Heart left ventricle (tissue), 16 donors: ENCODE data around the gene ARHGAP10. TPM values are rescaled to one million over a fixed set of nuclear protein-coding genes. Genes with fewer than 3 reads are reported as not detected.

Experiments used
- ATAC-seq, 4 donors: fragments of 200-7000 bp; cut with Tn5 transposase; one replicate each; pipeline ENCODE4 v1.9.1; 2020 to 2022; ENCODE audit warnings: moderate library complexity in 4 of 4, mild to moderate bottlenecking in 3 of 4, moderate number of reproducible peaks in 1 of 4
- DNase-seq, 5 donors: peaks; one replicate each; pipeline ENCODE4 v3.0.0-alpha.2; 2020
- H3K27ac ChIP-seq, 12 donors: fragments of 200-600 bp; sonication (generic) in 4 of 12; one replicate each; pipeline versions ENCODE4 v1.5.0 to v1.8.0; 2016 to 2022; ENCODE audit warnings: mild to moderate bottlenecking in 2 of 12
- H3K27me3 ChIP-seq, 9 donors: fragments of 200-600 bp; sonication (generic) in 2 of 9; one replicate each; pipeline versions ENCODE4 v1.5.1 to v1.8.0; 2016 to 2022; ENCODE audit warnings: mild to moderate bottlenecking in 3 of 9
- H3K36me3 ChIP-seq, 9 donors: fragments of 200-600 bp; sonication (generic) in 2 of 9; one replicate each; pipeline versions ENCODE4 v1.5.0 to v1.8.0; 2018 to 2022; ENCODE audit warnings: mild to moderate bottlenecking in 2 of 9
- H3K4me1 ChIP-seq, 12 donors: fragments of 200-600 bp; sonication (generic) in 4 of 12; one replicate each; pipeline versions ENCODE4 v1.5.0 to v1.8.0; 2016 to 2022; ENCODE audit warnings: mild to moderate bottlenecking in 3 of 12
- H3K4me3 ChIP-seq, 12 donors: fragments of 200-600 bp; sonication (generic) in 4 of 12; one replicate each; pipeline versions ENCODE4 v1.5.0 to v1.8.0; 2017 to 2022; ENCODE audit warnings: mild to moderate bottlenecking in 9 of 12, moderate library complexity in 4 of 12
- H3K9me3 ChIP-seq, 12 donors: fragments of 200-600 bp; sonication (generic) in 4 of 12; one replicate each; pipeline versions ENCODE4 v1.5.0 to v1.8.0; 2016 to 2022; ENCODE audit warnings: mild to moderate bottlenecking in 1 of 12
- CTCF ChIP-seq, 12 donors: fragments of 200-600 bp; sonication (generic) in 4 of 12; IDR thresholded peaks; one replicate each; pipeline versions ENCODE4 v1.5.0 to v1.8.0; 2018 to 2022; ENCODE audit warnings: antibody characterized with exemption in 12 of 12, mild to moderate bottlenecking in 5 of 12
- POLR2A ChIP-seq, 2 donors: fragments of 450-650 bp; IDR thresholded peaks; one replicate each; pipeline ENCODE4 v1.6.1; 2017; ENCODE audit warnings: antibody characterized with exemption in 2 of 2, mild to moderate bottlenecking in 2 of 2, moderate library complexity in 2 of 2
- WGBS, 4 donors: extraction: QIAGEN DNeasy Blood & Tissue Kit in 2 of 4; methylation state at CpG; one replicate each; pipeline versions ENCODE4 v1.1.5 to v1.1.7; 2013 to 2018; 5-methylcytosine and 5-hydroxymethylcytosine counted together
- intact Hi-C, 10 donors: fragments of 100-400 bp; cut with DNase I; formaldehyde crosslinking; loops; one replicate each; pipeline versions ENCODE4 v1.11.1 to v1.14.2; 2022
- polyA plus RNA-seq, 2 donors: library from polyadenylated mRNA; stranded (reverse); fragments of 200-250 nt; gene quantifications; one replicate each; pipeline ENCODE4 v1.2.3, GENCODE V29; 2013
- total RNA-seq, 9 donors: library from RNA; depleted of rRNA in 2 of 9; stranded (reverse); fragments of >200 nt in 2 of 9; fragmentation: NEBNext Ultra II Directional in 3 of 9; extraction: Animal tissue kit (Norgen Biotek cat#: 25700) in 3 of 9; gene quantifications; one replicate each; pipeline versions ENCODE4 v1.1.0 to v1.2.4, GENCODE V29; 2016 to 2023
- donor health status: ischemic (EF 13 %, LVEDD 7.1; RV severe dilation, severe dysfunction).
- donor health status: healthy with polysubstance abuse.
- donor health status: DM: no; HTN: yes; CAD: no.
- donor health status: DM: no; HTN: no; CAD: no.
- donor health status: ischemic (EF 25% LVEDD 6.9; RV normal size, moderate dysfunction).
- donor health status: ischemic (EF 25% LVEDD 5.7; RV mildly dilated, moderate dysfunction).
- donor health status: healthy.
- donor health status: DM: yes; HTN: yes; CAD: no.
- donor health status: ischemic (EF 35%, LVEDD 5.7; RV mildly dilated, moderate dysfunction).
- donor health status: nonischemic (EF 11% LVEDD 7.7; RV severe dilation, severe dysfunction).
- donor health status: DM: yes; HTN: yes; CAD: no.
- donor health status: PGD.
- donor health status: ischemic (EF 29% LVEDD 5.4; RV normal size, mild dysfunction).
- donor health status: nonischemic (EF 23%, LVEDD 6.1; RV moderate dilation, normal function).

ARHGAP10 gene
- total and polyA plus RNA-seq, 11 donors, result 30.6 to 73.7 (median 51.7) TPM

GRCh38 chr4:147733716-147734344 lies 1.9 kb downstream of the ARHGAP10 start:
- intact Hi-C loops, result loop anchor here in 8 of 10 donors (5.0 to 10.0 kb wide), 12 partner anchors 38 to 133 kb away; no protein-coding TSS in a partner anchor
- DNase-seq, result peak in 4 of 5 donors; percentile 38 to 60 (median 42)
- Histone ChIP-seq H3K4me1 (peaks cover 0 to 56% (median 39%) of the 10 kb centered on the region in 12 donors), H3K9me3 (no peaks in the 10 kb centered on the region), H3K4me3 (peak overlapping the region; percentile 67 to 97 (median 86)), H3K27ac (peak overlapping the region; percentile 83 to 96 (median 93)), H3K36me3 (no peaks in the 10 kb centered on the region), H3K27me3 (no peaks in the 10 kb centered on the region)
- ATAC-seq, result peak; percentile 45 to 76 (median 72)
- no peak for TF ChIP-seq CTCF (IDR thresholded peaks at IDR 0.05)
- 26 to 52% (median 35%) methylated on average over 5 of the region's 5 CpGs for WGBS, 4 donors

- no peaks in the 10 kb centered on the region for H3K36me3 ChIP-seq
- no peaks in the 10 kb centered on the region for H3K27me3 ChIP-seq
- TF ChIP-seq POLR2A (IDR thresholded peaks at IDR 0.05) (no peak), CTCF (IDR thresholded peaks at IDR 0.05) (no peak)
- intact Hi-C loops, result loop anchor here in 8 of 10 donors (5.0 to 10.0 kb wide), 12 partner anchors 38 to 133 kb away; no protein-coding TSS in a partner anchor
- no peaks in the 10 kb centered on the region for H3K9me3 ChIP-seq
- ATAC-seq (no peak), DNase-seq (no peak)
- 40 to 58% (median 49%) methylated on average over 3 of the region's 3 CpGs for WGBS, 4 donors
- H3K27ac ChIP-seq, result peak overlapping the region; percentile 83 to 96 (median 93)
- peaks cover 0 to 63% (median 40%) of the 10 kb centered on the region in 12 donors for H3K4me1 ChIP-seq
- H3K4me3 ChIP-seq, result peak overlapping the region in 11 of 12 donors; percentile 67 to 97 (median 86)
These were observed 2.6 kb downstream of the ARHGAP10 start for GRCh38 chr4:147734496-147734895.

DNA sequence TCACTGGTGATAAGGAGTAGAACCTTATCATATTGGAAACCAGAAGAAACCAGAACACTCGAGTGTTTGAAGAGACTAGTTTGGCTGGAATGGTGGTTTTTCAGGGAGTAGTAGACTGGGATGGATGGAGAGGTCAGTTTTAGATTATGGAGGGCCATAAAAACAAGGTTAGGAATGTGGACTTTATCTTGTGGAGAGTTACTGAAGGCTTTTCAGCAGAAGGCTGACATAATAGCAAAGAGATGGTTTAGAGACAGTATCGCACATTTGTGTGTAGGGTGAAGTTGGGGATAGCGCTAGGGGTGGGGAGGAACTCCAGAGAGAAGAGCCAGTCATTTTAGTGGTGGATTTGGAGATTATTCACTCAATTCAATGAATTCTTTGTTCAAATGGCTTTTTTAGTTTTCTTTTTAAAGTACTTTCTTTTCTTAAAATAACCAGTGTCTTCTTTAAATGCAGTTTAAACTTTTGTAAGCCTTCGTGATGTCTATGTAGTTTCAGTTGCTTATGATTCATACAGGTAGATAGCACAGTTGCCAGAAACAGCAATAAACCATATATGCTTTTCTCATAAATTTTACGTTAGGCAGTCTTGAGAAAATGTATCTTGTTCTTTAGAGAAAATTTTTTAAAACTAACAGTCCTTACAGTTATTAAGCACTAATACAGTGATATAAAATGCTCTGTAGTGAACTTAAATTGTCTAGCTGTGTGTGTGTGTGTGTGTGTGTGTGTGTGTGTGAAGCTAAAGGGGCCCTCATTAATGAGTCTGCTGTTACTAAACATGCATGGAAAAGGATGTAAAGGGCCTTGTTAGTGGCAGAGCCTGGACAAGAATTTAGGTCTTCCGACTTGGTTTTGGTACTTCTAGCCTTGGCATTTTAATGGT lies 3.8 kb downstream of the ARHGAP10 start:
- intact Hi-C loops, result loop anchor here in 5 of 10 donors (5.0 to 10.0 kb wide), 5 partner anchors 49 to 129 kb away; no protein-coding TSS in a partner anchor
- no peak for TF ChIP-seq CTCF (IDR thresholded peaks at IDR 0.05)
- TF ChIP-seq POLR2A (IDR thresholded peaks at IDR 0.05), result no peak
- ATAC-seq, result no peak
- Histone ChIP-seq H3K27me3 (no peaks in the 10 kb centered on the region), H3K4me3 (peak overlapping the region in 8 of 12 donors; percentile 0 to 97 (median 86)), H3K36me3 (no peaks in the 10 kb centered on the region), H3K27ac (peak overlapping the region in 10 of 12 donors; percentile 33 to 96 (median 93)), H3K4me1 (peaks cover 0 to 64% (median 43%) of the 10 kb centered on the region in 12 donors), H3K9me3 (no peaks in the 10 kb centered on the region)
- no peak for DNase-seq
- 59 to 69% (median 62%) methylated on average over 6 of the region's 6 CpGs for WGBS, 4 donors
